BJ (cell line): Measurements from ENCODE around the gene PRR5. TPM values are rescaled to one million over a fixed set of nuclear protein-coding genes. Genes with fewer than 3 reads are reported as not detected.

Experiments
- CTCF ChIA-PET: fragments of 350-600 bp; formaldehyde crosslinking; extraction: SDS; loops from one replicate; lab custom pipeline; 2021; ENCODE audit warnings: antibody characterized with exemption, inconsistent platforms; lab: Yijun Ruan, JAX
- POLR2A ChIA-PET: fragments of 300-600 bp; sonication (Branson Sonifier 250); formaldehyde crosslinking; extraction: SDS; loops from one replicate; lab custom pipeline; 2021; ENCODE audit warnings: antibody characterized with exemption; lab: Charles Lee
- DNase-seq: peaks from one replicate; pipeline ENCODE4 v3.0.0-alpha.2; 2011; ENCODE audit warnings: low read depth
- H3K27me3 ChIP-seq: 2 replicates; pipeline ENCODE4 v1.6.0; 2011; ENCODE audit warnings: low read length; ENCODE audit not compliant: control insufficient read depth, insufficient read depth
- H3K36me3 ChIP-seq: 2 replicates; pipeline ENCODE4 v1.5.1; 2011; ENCODE audit warnings: low read length; ENCODE audit not compliant: control insufficient read depth, insufficient read depth
- H3K4me3 ChIP-seq: 2 replicates; pipeline ENCODE4 v1.5.1; 2011; ENCODE audit warnings: low read depth, mild to moderate bottlenecking, control low read depth, low read length
- CTCF ChIP-seq: IDR thresholded peaks from 2 replicates; pipeline ENCODE4 v1.5.1; 2011; ENCODE audit warnings: low read depth, mild to moderate bottlenecking, control low read depth, inconsistent platforms, low read length, moderate library complexity; ENCODE audit not compliant: insufficient read depth
- polyA plus RNA-seq: library from polyadenylated mRNA; depleted of rRNA; stranded (reverse); fragments of >200 nt; gene quantifications from 2 replicates; pipeline ENCODE4 v1.2.3, GENCODE V29; 2011

Gene PRR5
- polyA plus RNA-seq, 1 experiment, result 33.4 TPM

DNA sequence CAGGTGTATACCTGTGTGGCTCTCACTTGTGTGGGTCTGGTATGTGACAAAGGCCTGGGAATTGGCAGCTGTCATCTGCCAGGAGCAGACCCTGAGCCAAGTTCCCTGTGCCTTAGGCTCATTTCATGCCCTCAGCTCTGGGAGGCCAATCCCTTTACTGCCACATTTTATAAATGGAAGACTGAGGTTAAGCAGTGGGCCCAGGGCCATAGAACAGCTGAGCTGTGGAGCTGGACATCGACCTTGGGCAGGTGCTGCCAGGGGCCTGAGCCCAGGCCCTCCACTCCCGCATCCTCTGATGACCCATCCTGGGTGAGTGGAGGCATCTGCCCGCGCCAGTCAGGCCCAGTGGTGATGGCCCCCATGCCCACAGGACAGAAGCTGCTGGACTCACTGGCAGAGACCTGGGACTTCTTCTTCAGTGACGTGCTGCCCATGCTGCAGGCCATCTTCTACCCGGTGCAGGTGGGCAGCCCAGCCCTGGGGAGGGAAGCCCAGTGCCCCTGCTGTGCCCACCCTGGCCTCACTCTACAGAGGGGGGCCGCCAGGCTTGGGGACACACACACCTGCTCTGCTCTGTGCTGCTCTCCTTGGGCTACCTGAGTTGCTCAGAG lies 29.5 kb downstream of the PRR5 start:
- no peak for TF ChIP-seq CTCF
- no peak overlapping the region for H3K4me3 ChIP-seq
- CTCF ChIA-PET, result interaction anchor here (1.4 to 12.9 kb wide), 2 partner anchors 36 to 47 kb away, joined by 3 to 142 read pairs; no protein-coding TSS in a partner anchor
- H3K36me3 ChIP-seq, result peaks cover 18% of the 10 kb centered on the region
- no peak for DNase-seq
- POLR2A ChIA-PET, result no interaction called here
- no peaks in the 10 kb centered on the region for H3K27me3 ChIP-seq

- H3K36me3 ChIP-seq, result peaks cover 15% of the 10 kb centered on the region
- no peak overlapping the region for H3K4me3 ChIP-seq
- no peak for DNase-seq
- TF ChIP-seq CTCF, result no peak
- H3K27me3 ChIP-seq, result no peaks in the 10 kb centered on the region
- ChIA-PET POLR2A (no interaction called here), CTCF (interaction anchor here (1.4 to 12.9 kb wide), 2 partner anchors 37 to 47 kb away, joined by 3 to 142 read pairs; no protein-coding TSS in a partner anchor)
Observed at GRCh38 chr22:44732017-44732561, 30.1 kb downstream of the PRR5 start.

GRCh38 chr22:44732661-44733060 lies 30.7 kb downstream of the PRR5 start:
- DNase-seq, result no peak
- H3K36me3 ChIP-seq, result peaks cover 11% of the 10 kb centered on the region
- ChIA-PET CTCF (interaction anchor here (1.4 to 12.9 kb wide), 2 partner anchors 37 to 48 kb away, joined by 3 to 142 read pairs; no protein-coding TSS in a partner anchor), POLR2A (no interaction called here)
- no peaks in the 10 kb centered on the region for H3K27me3 ChIP-seq
- no peak overlapping the region for H3K4me3 ChIP-seq
- TF ChIP-seq CTCF, result no peak

GRCh38 chr22:44733426-44734106 lies 31.6 kb downstream of the PRR5 start:
- peaks cover 8% of the 10 kb centered on the region for H3K36me3 ChIP-seq
- no peak for DNase-seq
- ChIA-PET POLR2A (no interaction called here), CTCF (interaction anchor here (0.9 to 12.9 kb wide), 3 partner anchors 10 to 48 kb away, joined by 5 to 142 read pairs (median 23); no protein-coding TSS in a partner anchor)
- no peak for TF ChIP-seq CTCF
- H3K4me3 ChIP-seq, result no peak overlapping the region
- H3K27me3 ChIP-seq, result no peaks in the 10 kb centered on the region

- peaks cover 6% of the 10 kb centered on the region for H3K36me3 ChIP-seq
- ChIA-PET POLR2A (no interaction called here), CTCF (interaction anchor here (0.9 to 12.9 kb wide), 4 partner anchors 9 to 48 kb away, joined by 5 to 142 read pairs (median 16); no protein-coding TSS in a partner anchor)
- no peak for DNase-seq
- no peaks in the 10 kb centered on the region for H3K27me3 ChIP-seq
- no peak for TF ChIP-seq CTCF
- H3K4me3 ChIP-seq, result no peak overlapping the region
Observed at GRCh38 chr22:44734278-44734677, 32.3 kb downstream of the PRR5 start.
